Mesenchymal stem cell (in vitro differentiated cells and primary cell): ENCODE measurements around the gene F2RL3.

Experiments used
- DNase-seq: peaks from one replicate; pipeline ENCODE4 v3.0.0-alpha.2; 2013
- H2AFZ ChIP-seq: one replicate; pipeline ENCODE4 v1.6.1; 2013; ENCODE audit warnings: low read depth, mild to moderate bottlenecking, control low read depth, inconsistent platforms, low read length, moderate library complexity
- H2AK5ac ChIP-seq: 2 replicates; pipeline ENCODE4 v1.6.1; 2013; ENCODE audit warnings: low read length, moderate library complexity, mild to moderate bottlenecking, inconsistent platforms; ENCODE audit not compliant: severe bottlenecking
- H2BK120ac ChIP-seq: one replicate; pipeline ENCODE4 v1.6.1; 2013; ENCODE audit warnings: low read depth, mild to moderate bottlenecking, inconsistent platforms, low read length, moderate library complexity
- H2BK12ac ChIP-seq, 2 experiments: one replicate each; pipeline ENCODE4 v1.6.1; 2013; ENCODE audit warnings: inconsistent platforms in 2 of 2, low read length in 2 of 2, mild to moderate bottlenecking in 2 of 2, moderate library complexity in 2 of 2, control low read depth in 1 of 2
- H2BK15ac ChIP-seq: one replicate; pipeline ENCODE4 v1.6.1; 2013; ENCODE audit warnings: mild to moderate bottlenecking, low read depth, inconsistent platforms; ENCODE audit not compliant: poor library complexity, severe bottlenecking
- H2BK5ac ChIP-seq: 2 replicates; pipeline ENCODE4 v1.6.1; 2013; ENCODE audit warnings: low read depth, mild to moderate bottlenecking, low read length, control low read depth, inconsistent platforms; ENCODE audit not compliant: poor library complexity, severe bottlenecking
- H3K14ac ChIP-seq, 2 experiments: one replicate each; pipeline ENCODE4 v1.6.1; 2013; ENCODE audit warnings: inconsistent platforms in 2 of 2, low read length in 2 of 2, control low read depth in 1 of 2, mild to moderate bottlenecking in 1 of 2, moderate library complexity in 1 of 2
- H3K18ac ChIP-seq, 2 experiments: one replicate each; pipeline ENCODE4 v1.6.1; 2013; ENCODE audit warnings: inconsistent platforms in 2 of 2, low read length in 2 of 2, control low read depth in 1 of 2, low read depth in 1 of 2, mild to moderate bottlenecking in 1 of 2
- H3K23ac ChIP-seq, 2 experiments: one replicate each; pipeline ENCODE4 v1.6.1; 2013; ENCODE audit warnings: inconsistent platforms in 2 of 2, low read length in 2 of 2, mild to moderate bottlenecking in 2 of 2, moderate library complexity in 2 of 2, control low read depth in 1 of 2
- H3K27ac ChIP-seq: 2 replicates; pipeline ENCODE4 v1.5.1; 2013; ENCODE audit warnings: mild to moderate bottlenecking, moderate library complexity, low read length, control low read depth, inconsistent platforms; ENCODE audit not compliant: poor library complexity, severe bottlenecking
- H3K27me3 ChIP-seq, 2 experiments: 2 replicates each; pipeline versions ENCODE4 v1.6.1 to v1.7.0; 2013; ENCODE audit warnings: low read length in 2 of 2, mild to moderate bottlenecking in 2 of 2, moderate library complexity in 2 of 2, control low read depth in 1 of 2, inconsistent platforms in 1 of 2; ENCODE audit not compliant: control insufficient read depth in 1 of 2, insufficient read depth in 1 of 2
- H3K36me3 ChIP-seq, 2 experiments: 2 replicates each; pipeline versions ENCODE4 v1.6.1 to v1.7.0; 2013; ENCODE audit warnings: low read length in 2 of 2, control low read depth in 1 of 2, inconsistent platforms in 1 of 2, low read depth in 1 of 2, mild to moderate bottlenecking in 1 of 2; ENCODE audit not compliant: insufficient read depth in 2 of 2, control insufficient read depth in 1 of 2
- H3K4ac ChIP-seq, 2 experiments: one replicate each; pipeline ENCODE4 v1.6.1; 2013; ENCODE audit warnings: inconsistent platforms in 2 of 2, low read length in 2 of 2, mild to moderate bottlenecking in 2 of 2, moderate library complexity in 2 of 2, control low read depth in 1 of 2, low read depth in 1 of 2
- H3K4me1 ChIP-seq: 2 replicates; pipeline ENCODE4 v1.6.1; 2013; ENCODE audit warnings: low read depth, low read length, control low read depth; ENCODE audit not compliant: control insufficient read depth, insufficient read depth
- H3K4me2 ChIP-seq: 2 replicates; pipeline ENCODE4 v1.6.1; 2013; ENCODE audit warnings: low read length, mild to moderate bottlenecking, inconsistent platforms; ENCODE audit not compliant: poor library complexity, severe bottlenecking
- H3K4me3 ChIP-seq, 2 experiments: 2 replicates each; pipeline versions ENCODE4 v1.5.1 to v1.7.0; 2013; ENCODE audit warnings: low read length in 2 of 2, mild to moderate bottlenecking in 2 of 2, control low read depth in 1 of 2, low read depth in 1 of 2; ENCODE audit not compliant: insufficient read depth in 1 of 2
- H3K79me1 ChIP-seq: replicated peaks from 2 replicates; pipeline ENCODE4 v1.6.1; 2013; ENCODE audit warnings: mild to moderate bottlenecking, control low read depth, low read length, inconsistent platforms; ENCODE audit not compliant: poor library complexity, severe bottlenecking
- H3K9ac ChIP-seq: 2 replicates; pipeline ENCODE4 v1.7.0; 2013; ENCODE audit warnings: mild to moderate bottlenecking, low read length, moderate library complexity
- H3K9me3 ChIP-seq: 2 replicates; pipeline ENCODE4 v1.7.0; 2013; ENCODE audit warnings: mild to moderate bottlenecking, low read length; ENCODE audit not compliant: control insufficient read depth
- H4K8ac ChIP-seq: one replicate; pipeline ENCODE4 v1.6.1; 2013; ENCODE audit warnings: inconsistent platforms, mild to moderate bottlenecking, low read length, moderate library complexity
- H4K91ac ChIP-seq: one replicate; pipeline ENCODE4 v1.6.1; 2013; ENCODE audit warnings: mild to moderate bottlenecking, low read length, inconsistent platforms
- WGBS: methylation state at CpG from one replicate; pipeline ENCODE4 v1.1.7; 2013; ENCODE audit warnings: mixed read lengths; 5-methylcytosine and 5-hydroxymethylcytosine counted together

The F2RL3 gene

DNA sequence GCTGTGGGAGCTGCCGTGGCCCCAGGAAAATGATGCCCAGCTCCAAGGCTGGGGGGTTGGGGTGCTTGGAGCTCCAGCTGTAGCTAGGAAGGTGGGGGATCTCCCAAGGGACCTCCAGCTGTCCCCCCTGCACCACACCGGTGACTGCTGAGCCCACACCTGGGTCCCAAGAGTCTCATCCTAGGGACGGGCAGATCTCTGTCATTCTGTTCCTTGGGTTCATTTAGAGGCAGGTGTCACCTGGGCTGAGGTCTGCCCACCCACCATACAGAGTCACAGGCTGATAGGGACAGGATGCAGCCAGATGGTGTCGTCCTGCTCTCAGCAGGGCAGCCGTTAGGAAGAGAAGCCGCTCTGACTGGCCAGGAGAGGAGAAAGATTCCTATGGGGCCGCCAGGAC, 5.3 kb downstream of the F2RL3 start:
- Histone ChIP-seq H3K27ac (no peak overlapping the region), H3K4me2 (no peak overlapping the region), H3K4me1 (peaks cover 19% of the 10 kb centered on the region), H2BK15ac (no peak overlapping the region), H3K36me3 (no peaks in the 10 kb centered on the region), H3K18ac (peak overlapping the region in 1 of 2 experiments; percentile 63), H3K23ac (peak overlapping the region in 1 of 2 experiments; percentile 46), H3K14ac (no peak overlapping the region), H3K27me3 (peaks cover 5 to 56% of the 10 kb centered on the region in 2 experiments), H2BK120ac (peak overlapping the region; percentile 54), H2BK5ac (no peak overlapping the region), H3K9ac (no peak overlapping the region), H2BK12ac (peak overlapping the region in 1 of 2 experiments; percentile 17), H3K4me3 (no peak overlapping the region), H3K79me1 (no peaks in the 10 kb centered on the region), H3K4ac (peak overlapping the region in 1 of 2 experiments; percentile 3), H2AFZ (no peak overlapping the region), H2AK5ac (no peak overlapping the region), H3K9me3 (no peaks in the 10 kb centered on the region), H4K91ac (no peak overlapping the region), H4K8ac (peak overlapping the region; percentile 3)
- DNase-seq, result no peak
- 69% methylated on average over 7 of the region's 7 CpGs for whole genome bisulfite sequencing

DNA sequence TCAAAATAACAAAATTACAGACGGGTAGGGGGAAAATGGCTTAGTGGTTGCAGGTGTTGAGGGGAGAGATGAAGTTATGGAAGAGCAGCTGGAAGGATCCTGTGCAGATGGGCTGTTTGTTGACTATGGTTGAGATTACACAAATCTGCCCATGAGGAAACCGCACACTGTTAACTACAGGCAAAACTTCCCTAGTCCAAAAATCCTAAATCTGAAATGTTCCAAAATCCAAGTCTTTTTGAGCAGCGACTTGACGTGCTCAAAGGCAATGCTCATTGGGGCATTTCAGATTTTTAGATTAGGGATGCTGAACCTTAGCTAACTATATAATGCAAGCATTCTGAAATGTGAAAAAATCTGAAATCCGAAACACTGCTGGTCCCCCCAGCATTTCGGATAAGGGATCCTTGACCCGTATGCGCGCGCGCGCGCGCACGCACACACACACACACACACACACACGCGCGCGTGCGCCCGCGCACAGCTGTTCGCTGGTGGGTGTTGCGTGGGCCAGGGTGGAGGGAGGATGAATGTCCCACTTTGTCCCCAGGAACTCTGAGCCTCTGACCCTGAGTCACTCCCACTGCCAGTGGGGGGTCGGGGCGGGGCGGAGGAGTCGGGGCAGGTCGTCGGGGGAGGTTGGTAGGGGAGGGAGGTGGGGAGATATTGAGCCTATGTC, 6.8 kb downstream of the F2RL3 start:
- Histone ChIP-seq H2AK5ac (no peak overlapping the region), H3K9me3 (no peaks in the 10 kb centered on the region), H4K8ac (peak overlapping the region; percentile 87), H3K4ac (peak overlapping the region; percentile 29 to 92), H3K14ac (no peak overlapping the region), H3K27me3 (peaks cover 5 to 48% of the 10 kb centered on the region in 2 experiments), H3K9ac (no peak overlapping the region), H3K23ac (no peak overlapping the region), H3K4me1 (peaks cover 15% of the 10 kb centered on the region), H2BK5ac (no peak overlapping the region), H2BK12ac (no peak overlapping the region), H4K91ac (peak overlapping the region; percentile 95), H3K4me3 (no peak overlapping the region), H2AFZ (no peak overlapping the region), H3K27ac (no peak overlapping the region), H3K4me2 (no peak overlapping the region), H2BK120ac (peak overlapping the region; percentile 94), H3K36me3 (no peaks in the 10 kb centered on the region), H3K18ac (peak overlapping the region; percentile 77 to 96), H2BK15ac (peak overlapping the region; percentile 95), H3K79me1 (no peaks in the 10 kb centered on the region)
- peak; percentile 58 for DNase-seq
- 46% methylated on average over 20 of the region's 30 CpGs for WGBS

DNA sequence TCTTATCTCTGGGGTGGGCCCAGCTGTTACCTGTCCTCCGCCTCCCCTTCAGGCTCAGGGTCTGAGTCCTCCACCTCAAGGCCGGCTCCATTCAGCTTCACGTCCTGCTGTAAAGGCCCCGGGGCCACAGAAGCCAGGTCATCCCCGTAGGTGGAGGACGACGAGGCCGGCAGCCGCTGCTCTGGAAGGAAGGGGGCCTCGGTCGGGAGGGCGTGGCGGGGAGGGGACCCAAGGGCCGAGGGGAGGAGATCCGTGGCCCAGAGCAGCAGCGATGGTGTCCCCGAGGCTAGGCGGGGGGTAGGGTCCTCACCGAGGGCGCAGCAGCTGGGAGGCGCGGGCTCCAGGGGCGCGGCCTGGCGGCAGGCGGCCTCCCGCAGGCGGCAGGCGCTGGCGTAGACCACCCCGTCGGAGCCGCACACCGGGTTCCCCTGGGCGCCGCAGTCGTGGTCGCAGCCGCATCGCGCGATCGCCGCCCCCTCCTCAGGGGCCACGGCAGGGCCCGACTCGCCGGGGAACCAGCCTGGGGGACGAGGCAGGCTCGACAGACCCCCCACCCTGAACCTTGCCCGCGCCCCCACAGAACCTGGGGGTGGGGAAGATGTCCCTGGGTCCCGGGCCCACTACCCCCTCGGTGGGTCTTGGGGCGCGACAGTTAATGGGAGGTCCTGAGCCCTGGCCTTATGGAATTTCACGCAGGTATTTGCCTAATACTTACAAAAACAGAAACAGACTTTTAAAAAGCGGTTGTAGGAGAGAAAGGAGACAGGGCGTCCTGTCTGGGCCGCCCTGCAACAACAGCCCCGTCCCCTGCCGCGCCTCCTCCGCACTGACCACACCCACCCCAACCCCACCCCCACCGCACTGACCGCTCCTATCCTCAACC, 7.6 kb downstream of the F2RL3 start:
- Histone ChIP-seq H3K27me3 (peaks cover 5 to 48% of the 10 kb centered on the region in 2 experiments), H3K4ac (peak overlapping the region; percentile 90 to 92), H3K4me1 (peaks cover 15% of the 10 kb centered on the region), H3K4me3 (peak overlapping the region; percentile 48 to 53), H3K9ac (no peak overlapping the region), H4K91ac (peak overlapping the region; percentile 95), H4K8ac (peak overlapping the region; percentile 87), H3K27ac (no peak overlapping the region), H3K18ac (peak overlapping the region; percentile 91 to 96), H2AFZ (peak overlapping the region; percentile 19), H2AK5ac (no peak overlapping the region), H2BK12ac (peak overlapping the region; percentile 87 to 91), H3K36me3 (no peaks in the 10 kb centered on the region), H3K79me1 (no peaks in the 10 kb centered on the region), H2BK120ac (peak overlapping the region; percentile 94), H3K4me2 (peak overlapping the region; percentile 76), H3K9me3 (no peaks in the 10 kb centered on the region), H2BK5ac (no peak overlapping the region), H3K23ac (peak overlapping the region in 1 of 2 experiments; percentile 91), H2BK15ac (peak overlapping the region; percentile 95), H3K14ac (peak overlapping the region in 1 of 2 experiments; percentile 98)
- under 1% methylated on average over 38 of the region's 66 CpGs for WGBS
- DNase-seq, result no peak
